T-helper 1 cell treated with Interleukin-12 subunit alpha and Interleukin-12 subunit beta and Interleukin-4 antibody, amounts not matched to agents 30 μg/mL and 1 μg/mL, for 36 hours (primary cell): ENCODE measurements around the gene TUBB3.
"Not testable (repeated sequence)": the region's sequence is repeated elsewhere in the genome, so short reads cannot be mapped to it uniquely, and the experiment has no call there.

Source experiments
- H3K27ac Mint-ChIP-seq: one replicate; pipeline ENCODE4 v1.8.0; 2021; ENCODE audit warnings: mild to moderate bottlenecking, mixed read lengths
- H3K27me3 Mint-ChIP-seq: one replicate; pipeline ENCODE4 v1.8.0; 2021; ENCODE audit warnings: low read depth, mixed read lengths
- H3K36me3 Mint-ChIP-seq: one replicate; pipeline ENCODE4 v1.8.0; 2021; ENCODE audit warnings: low read depth, mixed read lengths
- H3K4me1 Mint-ChIP-seq: one replicate; pipeline ENCODE4 v1.8.0; 2021; ENCODE audit warnings: low read depth, mixed read lengths
- H3K4me3 Mint-ChIP-seq: one replicate; pipeline ENCODE4 v1.8.0; 2021; ENCODE audit warnings: mild to moderate bottlenecking, moderate library complexity, mixed read lengths
- H3K9me3 Mint-ChIP-seq: one replicate; pipeline ENCODE4 v1.8.0; 2021; ENCODE audit warnings: mixed read lengths

Gene TUBB3

DNA sequence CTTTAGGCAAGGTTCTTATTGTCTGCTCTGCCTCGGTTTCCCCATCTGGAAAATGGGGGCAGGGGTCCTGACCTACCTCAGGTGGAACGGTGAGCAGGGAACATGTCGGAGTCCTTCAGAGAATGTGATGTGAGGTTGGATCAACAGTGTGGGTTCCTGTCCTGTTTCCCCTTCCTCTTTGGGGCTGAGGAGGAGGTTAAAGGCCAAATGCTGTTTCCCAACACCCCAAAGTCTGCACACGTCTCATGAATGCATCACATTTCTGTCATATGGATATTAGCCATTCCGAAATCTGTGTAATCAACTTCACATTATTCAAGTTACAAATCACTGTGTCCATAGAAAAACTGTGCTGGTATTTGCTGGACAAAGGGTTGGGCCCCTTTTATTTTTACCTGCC lies 44.3 kb downstream of the TUBB3 start:
- H3K27ac Mint-ChIP-seq, H3K4me3 Mint-ChIP-seq, H3K9me3 Mint-ChIP-seq, H3K27me3 Mint-ChIP-seq, H3K4me1 Mint-ChIP-seq: not testable (repeated sequence)
- peaks cover 18% of the 10 kb centered on the region for H3K36me3 Mint-ChIP-seq

DNA sequence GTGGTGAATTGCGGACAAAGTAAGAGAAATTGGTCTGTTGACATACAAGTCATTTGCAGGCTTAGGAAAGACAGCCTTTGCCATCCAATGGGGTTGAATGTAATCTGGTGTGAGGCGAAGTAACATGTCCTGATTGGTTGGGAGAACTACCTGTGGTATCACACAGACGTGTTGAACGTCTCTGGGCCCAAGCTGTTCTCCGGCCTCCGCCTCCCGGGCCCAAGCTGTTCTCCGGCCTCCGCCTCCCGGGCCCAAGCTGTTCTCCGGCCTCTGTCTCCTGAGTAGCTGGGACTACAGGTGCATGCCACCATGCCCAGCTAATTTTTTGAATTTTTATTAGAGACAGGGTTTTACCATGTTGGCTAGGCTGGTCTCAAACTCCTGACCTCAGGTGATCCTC lies 44.9 kb downstream of the TUBB3 start:
- H3K4me1 Mint-ChIP-seq: peaks cover 11% of the 10 kb centered on the region
- not testable (repeated sequence) for H3K9me3 Mint-ChIP-seq, H3K27me3 Mint-ChIP-seq, H3K4me3 Mint-ChIP-seq, H3K27ac Mint-ChIP-seq
- peaks cover 21% of the 10 kb centered on the region for H3K36me3 Mint-ChIP-seq

DNA sequence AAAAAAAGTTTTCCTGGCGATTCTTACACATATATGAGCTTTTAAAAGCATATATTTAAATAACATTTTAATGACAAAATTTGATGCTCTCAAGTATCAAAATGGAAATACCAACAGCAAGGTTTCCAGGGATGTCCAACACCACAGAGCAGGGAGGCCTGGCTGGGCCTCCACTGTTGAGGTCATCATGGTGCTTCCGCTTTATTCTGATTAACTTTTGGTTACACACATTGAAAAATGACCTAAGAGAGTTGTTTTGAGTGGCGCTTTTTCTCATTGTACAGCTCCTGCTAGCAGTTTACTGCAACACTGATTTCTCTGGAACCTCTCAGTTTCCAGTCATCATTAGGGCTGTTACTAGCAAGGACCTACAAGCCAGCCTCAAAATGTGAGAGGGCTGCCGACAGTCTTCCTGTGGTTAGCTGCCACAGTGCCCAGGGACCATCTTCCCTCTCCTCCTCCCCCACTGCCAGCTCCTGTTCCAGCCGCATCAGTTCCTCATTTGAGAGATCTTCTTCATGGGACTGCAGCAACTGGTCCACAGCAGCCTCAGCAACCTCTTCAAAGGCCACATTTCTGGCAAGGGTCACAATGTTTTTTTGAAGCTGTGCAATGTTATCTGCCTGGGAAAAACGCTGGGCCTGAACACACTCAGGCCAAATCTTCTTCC lies 46.7 kb downstream of the TUBB3 start:
- Mint-ChIP-seq H3K27ac (no peak overlapping the region), H3K4me1 (peaks cover 21% of the 10 kb centered on the region), H3K4me3 (no peak overlapping the region), H3K36me3 (peaks cover 25% of the 10 kb centered on the region), H3K27me3 (no peaks in the 10 kb centered on the region), H3K9me3 (peaks cover 3% of the 10 kb centered on the region)

DNA sequence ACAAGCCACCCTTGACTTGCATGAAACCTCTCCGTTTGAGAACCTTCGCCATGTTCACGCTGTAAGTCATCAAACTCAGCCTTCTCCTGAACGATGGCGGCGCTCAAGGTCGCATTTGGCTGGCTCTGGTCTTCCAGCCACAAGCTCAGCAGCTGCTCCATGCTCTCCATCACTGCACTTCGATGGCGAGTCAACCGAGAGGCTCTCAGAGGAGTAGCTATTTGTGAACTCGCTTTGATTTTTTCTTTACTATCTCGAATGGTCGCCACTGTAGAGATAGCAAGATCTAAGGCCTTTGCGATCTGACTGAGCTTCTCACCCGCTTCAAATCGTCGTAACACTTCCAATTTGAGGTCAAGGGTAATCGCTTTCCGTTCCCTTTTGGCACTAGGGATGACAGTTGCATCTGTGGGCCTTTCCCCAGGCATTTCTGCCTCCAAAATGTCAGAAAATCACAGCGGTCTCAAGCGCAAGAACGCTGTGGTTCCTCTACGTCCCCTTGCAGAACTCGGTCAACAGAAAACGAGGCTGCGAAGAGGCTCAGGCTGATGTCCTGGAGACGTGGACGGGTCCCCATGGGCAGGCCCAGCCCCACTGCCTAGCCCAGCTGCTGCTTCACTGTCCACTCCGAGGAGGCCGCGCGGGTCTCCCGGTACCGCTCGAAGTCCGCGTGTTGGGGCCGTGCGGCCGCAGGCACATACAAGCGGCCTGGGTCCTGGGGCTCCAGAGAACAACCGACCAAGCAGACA lies 48.5 kb downstream of the TUBB3 start:
- Mint-ChIP-seq H3K36me3 (peaks cover 25% of the 10 kb centered on the region), H3K9me3 (peaks cover 3% of the 10 kb centered on the region), H3K4me3 (peak overlapping the region; percentile 99), H3K27ac (peak overlapping the region; percentile 81), H3K27me3 (no peaks in the 10 kb centered on the region), H3K4me1 (peaks cover 22% of the 10 kb centered on the region)

DNA sequence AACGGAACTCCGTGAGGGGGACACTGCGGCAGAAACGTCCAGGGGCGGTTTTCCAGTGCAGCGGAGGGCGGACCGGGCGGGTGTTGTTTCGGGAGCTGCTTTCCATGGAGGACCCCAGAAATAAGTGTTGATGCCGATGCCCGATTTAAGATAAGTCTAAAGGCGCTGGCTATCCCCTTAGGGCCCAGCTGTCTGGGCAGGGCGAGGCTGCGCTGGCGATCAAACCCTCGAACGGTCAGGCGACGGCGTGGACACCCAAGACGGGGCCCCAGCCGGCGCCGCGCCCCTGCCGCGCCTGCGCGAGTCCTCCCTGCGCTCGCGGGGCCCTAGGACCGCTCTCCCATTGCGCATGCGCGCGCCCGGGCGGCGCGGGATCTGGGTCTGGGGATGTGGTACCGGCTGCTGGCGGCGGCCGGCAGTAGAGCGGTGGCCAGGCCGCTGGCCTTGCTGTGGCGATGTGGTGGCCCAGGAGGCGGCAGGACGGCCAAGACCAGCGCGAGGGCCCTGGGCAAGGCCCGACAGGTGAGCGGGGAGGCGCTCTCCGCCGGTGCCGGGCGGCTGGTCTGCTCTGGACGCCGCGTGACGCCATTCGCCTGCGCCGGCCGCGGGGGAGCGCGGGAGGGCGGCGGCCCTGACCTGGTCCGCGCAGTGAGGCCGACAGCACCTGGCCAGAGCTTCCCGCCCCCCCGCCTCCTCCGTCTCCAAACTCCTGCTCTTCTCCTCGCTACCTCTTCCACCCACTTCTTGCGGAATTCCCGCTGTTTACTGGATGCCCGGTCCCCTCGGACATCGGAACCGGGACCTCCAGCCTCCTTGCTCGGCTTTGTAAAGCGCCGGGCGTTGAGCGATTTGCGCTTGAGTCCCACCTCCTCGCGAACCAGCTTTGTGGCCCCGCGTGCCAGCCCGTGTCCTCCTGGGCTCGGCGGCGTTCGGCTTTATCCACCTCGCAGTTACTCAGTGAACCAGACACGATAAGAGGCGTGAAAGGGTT lies 49.4 kb downstream of the TUBB3 start:
- Mint-ChIP-seq H3K4me3 (peak overlapping the region; percentile 99), H3K27ac (peak overlapping the region; percentile 99), H3K9me3 (peaks cover 3% of the 10 kb centered on the region), H3K4me1 (peaks cover 22% of the 10 kb centered on the region), H3K27me3 (no peaks in the 10 kb centered on the region), H3K36me3 (peaks cover 27% of the 10 kb centered on the region)

DNA sequence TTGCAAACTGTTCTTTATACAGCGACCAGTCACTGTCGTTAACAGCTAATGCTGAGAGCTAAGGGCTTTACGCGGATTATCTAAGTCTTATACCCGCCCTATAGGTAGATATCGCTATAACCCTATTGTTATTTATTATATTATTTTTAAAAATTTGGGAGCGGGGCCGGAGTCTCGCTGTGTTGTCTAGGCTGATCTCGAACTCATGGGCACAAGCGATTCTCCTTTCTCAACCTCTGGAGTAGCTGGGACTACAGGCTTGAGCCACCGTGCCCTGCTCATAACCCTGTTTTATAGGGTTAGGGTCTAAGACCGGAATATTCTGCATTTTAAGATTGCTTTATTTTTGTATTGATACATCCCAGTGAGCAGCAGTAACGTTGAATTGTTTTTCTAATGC lies 50.1 kb downstream of the TUBB3 start:
- Mint-ChIP-seq H3K27me3 (no peaks in the 10 kb centered on the region), H3K36me3 (peaks cover 27% of the 10 kb centered on the region), H3K4me1 (peaks cover 22% of the 10 kb centered on the region), H3K4me3 (peak overlapping the region; percentile 99), H3K27ac (peak overlapping the region; percentile 99), H3K9me3 (peaks cover 3% of the 10 kb centered on the region)

DNA sequence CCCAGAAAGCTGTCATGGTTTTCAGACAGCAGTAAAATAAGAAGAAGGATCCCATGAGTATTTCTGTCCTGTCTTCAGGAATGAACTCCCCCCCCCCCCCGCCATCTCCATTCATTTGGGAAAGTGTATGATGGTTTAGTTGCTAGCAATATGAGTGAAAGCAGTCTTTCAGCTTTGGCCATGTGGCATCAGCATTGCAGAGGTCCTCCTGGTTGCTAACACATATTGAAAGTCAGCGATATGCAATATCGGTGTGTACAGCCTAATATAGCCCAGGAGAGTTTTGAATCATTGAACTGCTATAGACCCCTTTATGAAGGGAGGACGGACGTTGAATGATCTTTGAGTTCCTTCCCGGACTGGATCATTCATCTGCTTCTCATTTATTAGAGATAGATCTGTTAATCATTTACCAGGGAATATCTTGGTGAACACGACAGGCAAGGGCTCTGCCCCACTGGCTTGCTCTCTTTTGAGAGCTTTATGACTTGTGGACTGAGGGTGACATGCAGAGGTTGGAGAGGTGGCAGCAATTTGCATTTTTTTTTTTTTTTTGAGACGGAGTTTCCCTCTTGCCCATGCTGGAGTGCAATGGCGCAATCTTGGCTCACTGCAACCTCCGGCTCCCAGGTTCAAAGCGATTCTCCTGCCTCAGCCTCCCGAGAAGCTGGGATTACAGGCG lies 50.7 kb downstream of the TUBB3 start:
- peak overlapping the region; percentile 74 for H3K4me3 Mint-ChIP-seq
- no peaks in the 10 kb centered on the region for H3K27me3 Mint-ChIP-seq
- peaks cover 22% of the 10 kb centered on the region for H3K36me3 Mint-ChIP-seq
- H3K9me3 Mint-ChIP-seq: peaks cover 3% of the 10 kb centered on the region
- peaks cover 22% of the 10 kb centered on the region for H3K4me1 Mint-ChIP-seq
- peak overlapping the region; percentile 36 for H3K27ac Mint-ChIP-seq

DNA sequence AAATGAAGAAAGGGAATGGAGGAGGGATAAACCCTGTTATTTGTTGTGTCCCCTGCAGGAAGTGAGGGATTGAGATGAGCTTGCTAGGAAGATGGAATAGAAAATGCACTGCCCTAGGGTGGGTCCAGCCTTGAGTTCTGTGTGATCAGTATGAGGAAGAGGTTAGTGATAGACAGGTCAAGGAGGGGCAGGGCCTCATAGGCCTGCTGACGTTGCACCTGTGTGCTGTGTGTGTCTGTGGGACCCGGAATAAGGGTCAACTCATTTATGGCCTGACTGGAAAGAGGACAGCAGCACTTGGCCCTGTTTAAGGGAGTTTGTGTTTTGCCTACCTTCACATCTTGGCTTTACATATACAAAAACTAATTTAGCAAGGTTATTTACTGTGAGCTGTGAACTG lies 51.7 kb downstream of the TUBB3 start:
- peaks cover 3% of the 10 kb centered on the region for H3K9me3 Mint-ChIP-seq
- H3K4me3 Mint-ChIP-seq: no peak overlapping the region
- H3K27ac Mint-ChIP-seq: no peak overlapping the region
- H3K27me3 Mint-ChIP-seq: no peaks in the 10 kb centered on the region
- H3K36me3 Mint-ChIP-seq: peaks cover 22% of the 10 kb centered on the region
- H3K4me1 Mint-ChIP-seq: peaks cover 22% of the 10 kb centered on the region

DNA sequence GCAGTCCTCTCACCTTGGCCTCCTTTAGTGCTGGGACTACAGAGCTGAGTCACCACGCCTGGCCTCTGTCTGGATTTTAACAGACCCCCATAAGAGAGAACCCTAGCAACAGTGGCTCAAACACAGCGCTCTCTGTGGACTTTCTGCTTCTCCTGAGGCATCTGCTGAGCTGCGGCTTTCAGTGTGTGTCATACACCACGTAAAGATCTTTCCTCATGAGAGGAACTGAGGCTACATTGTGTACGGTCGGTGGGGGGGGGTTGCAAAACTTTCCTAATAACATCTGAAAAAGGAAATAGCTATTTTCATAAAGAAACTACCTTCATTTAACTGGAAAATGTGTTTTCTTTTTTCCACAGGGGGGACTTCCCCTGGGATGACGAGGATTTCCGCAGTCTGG lies 58.3 kb downstream of the TUBB3 start:
- Mint-ChIP-seq H3K4me3 (no peak overlapping the region), H3K9me3 (no peaks in the 10 kb centered on the region), H3K36me3 (peaks cover 23% of the 10 kb centered on the region), H3K27ac (no peak overlapping the region), H3K4me1 (no peaks in the 10 kb centered on the region), H3K27me3 (no peaks in the 10 kb centered on the region)

DNA sequence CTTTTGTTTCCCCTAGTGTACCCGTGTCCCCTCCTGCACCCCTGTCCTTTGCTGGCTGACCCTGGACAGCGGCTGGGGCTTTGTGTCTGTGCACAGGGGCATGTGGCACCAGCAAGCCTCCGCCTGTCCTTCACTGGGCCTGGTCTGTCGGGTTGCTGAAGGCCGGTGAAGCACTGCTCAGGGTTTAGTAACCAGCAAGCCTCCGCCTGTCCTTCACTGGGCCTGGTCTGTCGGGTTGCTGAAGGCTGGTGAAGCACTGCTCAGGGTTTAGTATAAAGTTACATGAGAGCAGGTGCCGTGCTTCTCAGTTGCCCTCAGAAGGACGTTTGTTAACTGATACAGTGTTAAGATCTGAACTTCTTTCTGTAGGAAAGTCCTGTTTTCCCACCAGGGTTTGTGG lies 59.2 kb downstream of the TUBB3 start:
- H3K4me3 Mint-ChIP-seq: no peak overlapping the region
- H3K27me3 Mint-ChIP-seq: no peaks in the 10 kb centered on the region
- no peaks in the 10 kb centered on the region for H3K9me3 Mint-ChIP-seq
- H3K36me3 Mint-ChIP-seq: peaks cover 30% of the 10 kb centered on the region
- H3K4me1 Mint-ChIP-seq: no peaks in the 10 kb centered on the region
- H3K27ac Mint-ChIP-seq: no peak overlapping the region

DNA sequence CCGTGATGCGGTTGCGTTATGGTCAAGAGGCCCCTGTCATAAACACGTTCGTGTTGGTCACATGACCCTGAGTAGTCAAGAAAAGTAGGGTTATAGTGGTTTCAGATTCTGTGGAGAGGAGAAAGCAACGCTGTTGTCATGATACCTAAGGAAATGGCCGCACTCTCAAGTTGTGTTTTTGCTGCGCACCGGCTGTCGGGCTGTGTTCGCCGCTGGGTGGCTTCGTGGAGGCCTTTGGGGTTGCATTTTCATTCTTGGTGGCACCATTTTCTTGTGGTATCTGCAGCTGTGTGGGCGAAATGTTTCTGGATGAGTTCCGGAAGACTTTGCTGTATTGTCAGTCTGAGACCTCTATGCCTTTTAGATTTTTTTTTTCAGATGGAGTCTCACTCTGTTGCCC lies 60.4 kb downstream of the TUBB3 start:
- no peaks in the 10 kb centered on the region for H3K27me3 Mint-ChIP-seq
- no peak overlapping the region for H3K27ac Mint-ChIP-seq
- no peak overlapping the region for H3K4me3 Mint-ChIP-seq

DNA sequence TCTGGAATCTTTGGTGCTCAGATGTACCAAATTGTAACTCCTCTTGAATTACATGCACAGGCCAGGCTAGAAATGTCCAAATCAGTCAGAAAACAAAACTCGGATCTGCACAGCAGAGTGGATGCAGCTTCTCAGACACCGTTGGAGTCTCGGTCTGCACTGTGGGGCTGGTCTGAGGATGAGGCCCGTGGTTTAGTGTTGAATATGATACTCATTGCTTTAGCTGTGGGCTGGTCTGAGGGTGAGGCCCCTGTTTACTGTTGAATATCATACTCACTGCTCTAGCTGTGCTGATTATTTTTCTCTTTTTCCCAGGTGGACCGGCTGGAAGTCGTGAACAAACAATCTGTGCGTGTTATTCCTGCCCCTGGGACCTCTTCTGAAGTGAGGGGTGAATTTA lies 61.1 kb downstream of the TUBB3 start:
- H3K4me1 Mint-ChIP-seq: no peaks in the 10 kb centered on the region
- no peaks in the 10 kb centered on the region for H3K27me3 Mint-ChIP-seq
- H3K27ac Mint-ChIP-seq: no peak overlapping the region
- no peaks in the 10 kb centered on the region for H3K9me3 Mint-ChIP-seq
- H3K4me3 Mint-ChIP-seq: no peak overlapping the region
- H3K36me3 Mint-ChIP-seq: peaks cover 30% of the 10 kb centered on the region

More for the DNA sequence above, 60.4 kb downstream of the TUBB3 start:
- H3K4me1 Mint-ChIP-seq: no peaks in the 10 kb centered on the region
- H3K9me3 Mint-ChIP-seq: no peaks in the 10 kb centered on the region
- H3K36me3 Mint-ChIP-seq: peaks cover 31% of the 10 kb centered on the region

DNA sequence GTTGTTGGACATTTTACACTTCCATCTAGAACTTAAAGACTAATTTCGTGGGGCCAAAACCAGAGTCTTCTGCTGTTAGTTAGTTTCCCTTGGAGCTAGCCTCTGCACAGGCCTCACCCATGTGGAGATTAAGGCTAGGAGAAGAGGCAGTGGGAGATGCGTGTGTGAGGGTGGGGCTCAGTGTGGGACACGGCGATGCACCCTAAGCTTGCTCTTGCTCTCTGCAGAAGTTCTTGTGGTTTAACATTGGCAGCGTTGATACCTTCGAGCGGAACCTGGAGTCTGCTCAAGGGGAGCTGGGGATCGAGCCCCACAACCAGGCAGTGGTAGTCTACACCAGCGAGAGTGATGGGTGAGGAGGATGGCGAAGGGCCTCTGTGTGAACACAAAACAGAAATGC lies 62.1 kb downstream of the TUBB3 start:
- Mint-ChIP-seq H3K36me3 (peaks cover 33% of the 10 kb centered on the region), H3K4me3 (no peak overlapping the region), H3K9me3 (no peaks in the 10 kb centered on the region), H3K27ac (no peak overlapping the region), H3K4me1 (no peaks in the 10 kb centered on the region), H3K27me3 (no peaks in the 10 kb centered on the region)
